Mesothelial cell of epicardium (in vitro differentiated cells): ENCODE results near the gene ITGBL1. TPM values are rescaled to one million over a fixed set of nuclear protein-coding genes. Genes with fewer than 3 reads are reported as not detected.

Experiments used
- DNase-seq, 2 experiments: peaks; one replicate each; pipeline ENCODE4 v3.0.0; 2021; ENCODE audit warnings: low spot score in 2 of 2; ENCODE audit not compliant: unreplicated experiment in 2 of 2
- H3K27ac Mint-ChIP-seq: 2 replicates; pipeline ENCODE4 v1.8.0; 2021; ENCODE audit warnings: mixed read lengths
- H3K27me3 Mint-ChIP-seq: 2 replicates; pipeline ENCODE4 v1.8.0; 2021; ENCODE audit warnings: low read depth, mixed read lengths
- H3K36me3 Mint-ChIP-seq: 2 replicates; pipeline ENCODE4 v1.8.0; 2021; ENCODE audit warnings: mixed read lengths
- H3K4me1 Mint-ChIP-seq: 2 replicates; pipeline ENCODE4 v1.8.0; 2021; ENCODE audit warnings: mixed read lengths
- H3K4me3 Mint-ChIP-seq: 2 replicates; pipeline ENCODE4 v1.8.0; 2021; ENCODE audit warnings: mild to moderate bottlenecking, moderate library complexity, mixed read lengths
- H3K9me3 Mint-ChIP-seq: 2 replicates; pipeline ENCODE4 v1.8.0; 2021; ENCODE audit warnings: mixed read lengths
- total RNA-seq: library from RNA; stranded (reverse); gene quantifications from 3 replicates; pipeline ENCODE4 v1.2.1, GENCODE V29; 2021
- TF ChIP-seq, protein P1 (sequence below): fragments of 200-600 bp; sonication (generic); IDR thresholded peaks from one replicate; pipeline ENCODE4 v1.5.0; 2021; ENCODE audit warnings: antibody characterized with exemption; ENCODE audit not compliant: unreplicated experiment

The ITGBL1 gene
- total RNA-seq, 1 donor from 2014 or later, result 0.07 TPM

DNA sequence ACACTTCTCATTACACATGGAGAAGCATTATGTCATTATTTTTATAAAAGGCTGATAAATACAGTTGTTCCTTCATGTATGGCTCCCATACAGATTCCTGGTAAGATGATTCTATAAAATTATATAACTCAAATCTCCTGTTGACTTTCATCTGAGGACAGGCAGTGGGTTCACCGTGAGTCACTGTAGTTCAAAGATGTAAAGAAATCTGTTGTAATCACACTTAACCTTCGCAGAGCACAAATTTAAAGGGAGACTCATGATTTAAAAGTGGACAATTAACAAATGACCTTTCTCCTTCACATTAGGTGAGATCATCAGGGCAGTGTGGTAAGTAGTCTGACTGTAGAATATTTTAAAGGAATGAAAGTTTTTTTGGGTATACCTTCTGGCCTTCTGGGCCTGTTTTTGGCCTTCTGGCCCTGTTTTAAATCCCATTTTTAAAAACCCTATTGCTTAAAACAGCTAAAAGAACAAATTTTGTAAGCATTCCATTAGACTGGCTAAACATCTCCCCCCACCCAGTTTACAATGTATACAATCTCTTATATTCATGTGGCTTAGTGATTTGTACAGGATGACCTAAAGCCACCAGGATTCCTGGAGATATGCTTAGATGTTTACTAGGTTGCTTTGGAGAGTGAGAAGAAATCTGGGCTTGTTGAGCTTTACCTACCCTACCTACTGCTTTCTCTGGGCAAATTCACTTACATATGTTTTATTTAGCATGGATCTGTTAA lies 171.2 kb downstream of the ITGBL1 start:
- peaks cover 9% of the 10 kb centered on the region for H3K4me1 Mint-ChIP-seq

DNA sequence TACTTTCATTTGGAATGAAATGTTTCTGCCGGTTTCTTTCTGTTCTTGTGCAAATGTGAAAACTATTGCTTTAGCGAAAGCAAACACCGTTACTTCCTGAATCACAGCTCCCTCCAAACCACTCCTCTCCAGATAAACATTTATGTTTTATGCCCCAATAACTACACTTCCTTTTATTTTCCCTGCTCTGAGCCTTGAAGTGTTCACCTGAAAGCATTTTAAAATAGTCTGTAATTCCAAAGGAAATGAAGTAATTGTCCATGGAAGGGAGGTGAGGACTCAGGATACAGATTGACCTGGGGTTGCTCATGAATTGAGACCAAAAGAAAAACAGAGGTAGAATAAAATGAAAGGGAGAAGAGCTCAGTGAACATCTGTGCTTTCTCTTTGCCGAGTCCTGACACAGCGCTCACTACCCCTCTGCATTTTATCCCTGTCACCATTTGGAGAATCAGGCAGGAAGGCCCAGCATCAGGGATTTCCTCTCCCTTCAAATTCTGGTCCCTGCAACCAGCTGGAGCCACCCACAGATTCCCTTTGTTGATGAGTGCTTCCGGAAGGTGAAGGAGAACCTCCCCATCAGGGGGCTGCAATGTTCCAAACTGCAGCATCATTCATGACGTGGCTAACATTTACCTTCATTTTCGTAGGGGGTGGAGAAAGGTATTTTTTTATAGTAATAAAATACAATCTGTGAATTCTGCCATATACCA lies 171.9 kb downstream of the ITGBL1 start:
- no peak for DNase-seq
- H3K9me3 Mint-ChIP-seq, result no peaks in the 10 kb centered on the region
- TF ChIP-seq, protein P1, sequence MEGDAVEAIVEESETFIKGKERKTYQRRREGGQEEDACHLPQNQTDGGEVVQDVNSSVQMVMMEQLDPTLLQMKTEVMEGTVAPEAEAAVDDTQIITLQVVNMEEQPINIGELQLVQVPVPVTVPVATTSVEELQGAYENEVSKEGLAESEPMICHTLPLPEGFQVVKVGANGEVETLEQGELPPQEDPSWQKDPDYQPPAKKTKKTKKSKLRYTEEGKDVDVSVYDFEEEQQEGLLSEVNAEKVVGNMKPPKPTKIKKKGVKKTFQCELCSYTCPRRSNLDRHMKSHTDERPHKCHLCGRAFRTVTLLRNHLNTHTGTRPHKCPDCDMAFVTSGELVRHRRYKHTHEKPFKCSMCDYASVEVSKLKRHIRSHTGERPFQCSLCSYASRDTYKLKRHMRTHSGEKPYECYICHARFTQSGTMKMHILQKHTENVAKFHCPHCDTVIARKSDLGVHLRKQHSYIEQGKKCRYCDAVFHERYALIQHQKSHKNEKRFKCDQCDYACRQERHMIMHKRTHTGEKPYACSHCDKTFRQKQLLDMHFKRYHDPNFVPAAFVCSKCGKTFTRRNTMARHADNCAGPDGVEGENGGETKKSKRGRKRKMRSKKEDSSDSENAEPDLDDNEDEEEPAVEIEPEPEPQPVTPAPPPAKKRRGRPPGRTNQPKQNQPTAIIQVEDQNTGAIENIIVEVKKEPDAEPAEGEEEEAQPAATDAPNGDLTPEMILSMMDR, result no peak
- no peak overlapping the region for H3K4me3 Mint-ChIP-seq
- H3K4me1 Mint-ChIP-seq, result peaks cover 9% of the 10 kb centered on the region
- no peaks in the 10 kb centered on the region for H3K36me3 Mint-ChIP-seq
- H3K27ac Mint-ChIP-seq, result peak overlapping the region; percentile 4
- H3K27me3 Mint-ChIP-seq, result no peaks in the 10 kb centered on the region

More for the DNA sequence above, 171.2 kb downstream of the ITGBL1 start:
- no peaks in the 10 kb centered on the region for H3K27me3 Mint-ChIP-seq
- H3K4me3 Mint-ChIP-seq, result no peak overlapping the region
- no peak for DNase-seq
- TF ChIP-seq, protein P1, result no peak
- H3K9me3 Mint-ChIP-seq, result no peaks in the 10 kb centered on the region
- H3K27ac Mint-ChIP-seq, result peak overlapping the region; percentile 4
- H3K36me3 Mint-ChIP-seq, result no peaks in the 10 kb centered on the region

DNA sequence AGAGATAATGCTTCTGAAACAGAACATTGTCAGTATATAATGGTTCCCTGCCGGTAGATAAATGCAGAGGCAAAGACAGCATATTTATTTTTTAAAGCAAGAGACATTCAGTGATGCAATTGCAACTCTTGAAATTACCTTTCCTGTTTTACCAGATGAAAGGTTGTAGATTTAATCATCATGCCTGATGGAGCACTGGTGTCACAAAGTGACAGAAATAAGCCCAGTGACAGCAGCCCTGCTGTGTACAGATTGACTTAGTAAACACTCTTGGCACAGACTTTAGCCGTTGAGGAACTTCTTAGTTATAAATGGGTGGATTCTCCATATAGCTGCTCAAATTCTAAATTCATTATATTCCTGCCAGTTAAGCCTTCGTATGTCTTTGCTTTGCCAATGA lies 172.5 kb downstream of the ITGBL1 start:
- Mint-ChIP-seq H3K9me3 (no peaks in the 10 kb centered on the region), H3K27ac (no peak overlapping the region), H3K36me3 (no peaks in the 10 kb centered on the region), H3K4me1 (peaks cover 9% of the 10 kb centered on the region), H3K4me3 (no peak overlapping the region), H3K27me3 (no peaks in the 10 kb centered on the region)
- no peak for DNase-seq
- TF ChIP-seq, protein P1, result no peak

DNA sequence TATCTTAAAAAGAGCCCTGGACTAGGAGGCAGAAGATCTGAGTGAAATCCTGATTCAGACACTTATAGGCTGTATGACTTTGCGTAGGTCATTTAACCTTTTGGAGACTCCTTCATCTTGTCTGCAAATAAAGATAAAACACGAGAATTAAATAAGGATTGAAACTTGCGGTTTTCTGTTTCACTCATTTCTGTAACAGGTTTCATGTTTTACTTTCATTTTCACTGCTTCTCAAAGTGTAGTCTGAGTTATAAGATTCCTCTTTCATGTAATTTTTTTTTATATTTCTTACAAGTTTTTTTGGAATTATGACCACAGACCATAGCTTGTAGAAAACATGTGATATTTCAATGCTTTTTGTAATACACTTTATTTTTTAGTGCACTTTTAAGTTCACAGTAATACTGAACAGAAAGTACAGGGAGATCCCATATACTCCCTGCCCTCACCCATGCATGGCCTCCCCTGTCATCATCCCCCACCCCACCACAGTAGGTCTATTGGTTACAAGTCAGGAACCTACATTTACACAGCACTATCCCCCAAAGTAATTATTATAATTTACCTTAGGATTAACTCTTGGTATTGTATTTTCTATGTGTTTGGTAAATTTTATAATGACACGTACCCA lies 174.6 kb downstream of the ITGBL1 start:
- DNase-seq, result no peak
- TF ChIP-seq, protein P1, result no peak
- Mint-ChIP-seq H3K36me3 (no peaks in the 10 kb centered on the region), H3K9me3 (no peaks in the 10 kb centered on the region), H3K27ac (no peak overlapping the region), H3K4me3 (no peak overlapping the region), H3K27me3 (no peaks in the 10 kb centered on the region), H3K4me1 (peaks cover 9% of the 10 kb centered on the region)

DNA sequence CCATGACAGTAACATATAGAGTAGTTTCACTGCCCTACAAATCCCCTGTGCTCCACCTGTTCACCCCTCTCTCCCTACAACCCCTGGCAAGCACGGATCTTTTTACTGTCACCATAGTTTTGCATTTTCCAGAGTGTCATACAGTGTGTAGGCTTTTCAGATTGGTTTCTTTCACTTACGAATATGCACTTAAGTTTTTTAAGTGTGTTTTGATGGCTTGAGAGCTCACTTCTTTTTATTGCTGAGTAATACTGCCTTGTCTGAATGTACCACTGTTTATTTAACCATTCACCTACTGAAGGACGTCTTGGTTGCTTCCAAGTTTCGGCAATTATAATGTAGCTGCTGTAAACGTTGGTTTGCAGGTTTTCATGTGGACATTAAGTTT lies 175.1 kb downstream of the ITGBL1 start:
- Mint-ChIP-seq H3K27ac (no peak overlapping the region), H3K9me3 (no peaks in the 10 kb centered on the region), H3K4me3 (no peak overlapping the region), H3K4me1 (peaks cover 9% of the 10 kb centered on the region), H3K36me3 (no peaks in the 10 kb centered on the region), H3K27me3 (no peaks in the 10 kb centered on the region)
- DNase-seq, result no peak
- TF ChIP-seq, protein P1, result no peak
